IMR-90 (cell line): ENCODE results near the gene PLCB4.

Source experiments
- CEBPB ChIP-seq: IDR thresholded peaks from 2 replicates; pipeline ENCODE4 v1.6.1; 2012; ENCODE audit warnings: low read depth, low read length, improper control_type of control experiment
- MAZ ChIP-seq: IDR thresholded peaks from 2 replicates; pipeline ENCODE4 v1.6.1; 2012; ENCODE audit warnings: low read depth, mild to moderate bottlenecking, low read length, improper control_type of control experiment, moderate library complexity, borderline replicate concordance
- MXI1 ChIP-seq: IDR thresholded peaks from 2 replicates; pipeline ENCODE4 v1.6.1; 2012; ENCODE audit warnings: low read depth, mild to moderate bottlenecking, low read length, moderate library complexity, borderline replicate concordance
- RAD21 ChIP-seq: IDR thresholded peaks from 2 replicates; pipeline ENCODE4 v1.6.1; 2012; ENCODE audit warnings: low read length, improper control_type of control experiment
- RCOR1 ChIP-seq: IDR thresholded peaks from 2 replicates; pipeline ENCODE4 v1.6.1; 2012; ENCODE audit warnings: mild to moderate bottlenecking, low read length, improper control_type of control experiment; ENCODE audit not compliant: insufficient replicate concordance
- TF ChIP-seq, protein P1 (sequence below): conservative IDR thresholded peaks from 2 replicates; pipeline ENCODE4 v1.5.1; 2012; ENCODE audit warnings: mild to moderate bottlenecking, low read depth, low read length, improper control_type of control experiment
- TF ChIP-seq, protein P2 (sequence below): fragments of 150-350 bp; IDR thresholded peaks from 2 replicates; pipeline ENCODE4 v1.6.1; 2017; ENCODE audit warnings: mild to moderate bottlenecking, antibody characterized with exemption, low read length, low read depth

DNA sequence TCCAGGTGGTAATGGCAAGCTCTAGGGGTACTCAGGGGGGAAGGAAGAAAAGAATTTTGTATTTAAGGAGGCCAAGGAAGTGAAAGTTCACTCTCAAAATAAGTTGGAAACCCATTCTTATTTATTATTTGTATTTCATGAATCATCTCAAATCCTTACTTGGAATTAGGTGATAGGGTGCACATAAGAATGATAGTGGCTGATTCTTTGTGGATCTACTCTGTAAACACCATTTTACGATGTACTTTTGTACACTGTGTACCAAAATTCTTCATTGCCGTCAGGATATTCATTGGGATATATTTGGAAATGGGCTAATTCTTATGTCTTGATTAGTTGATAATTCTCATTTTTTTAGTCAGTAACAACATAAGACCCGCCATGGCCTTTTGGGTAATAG is 266.0 kb downstream of the PLCB4 start:
- no peak for TF ChIP-seq RAD21
- TF ChIP-seq, protein P1, sequence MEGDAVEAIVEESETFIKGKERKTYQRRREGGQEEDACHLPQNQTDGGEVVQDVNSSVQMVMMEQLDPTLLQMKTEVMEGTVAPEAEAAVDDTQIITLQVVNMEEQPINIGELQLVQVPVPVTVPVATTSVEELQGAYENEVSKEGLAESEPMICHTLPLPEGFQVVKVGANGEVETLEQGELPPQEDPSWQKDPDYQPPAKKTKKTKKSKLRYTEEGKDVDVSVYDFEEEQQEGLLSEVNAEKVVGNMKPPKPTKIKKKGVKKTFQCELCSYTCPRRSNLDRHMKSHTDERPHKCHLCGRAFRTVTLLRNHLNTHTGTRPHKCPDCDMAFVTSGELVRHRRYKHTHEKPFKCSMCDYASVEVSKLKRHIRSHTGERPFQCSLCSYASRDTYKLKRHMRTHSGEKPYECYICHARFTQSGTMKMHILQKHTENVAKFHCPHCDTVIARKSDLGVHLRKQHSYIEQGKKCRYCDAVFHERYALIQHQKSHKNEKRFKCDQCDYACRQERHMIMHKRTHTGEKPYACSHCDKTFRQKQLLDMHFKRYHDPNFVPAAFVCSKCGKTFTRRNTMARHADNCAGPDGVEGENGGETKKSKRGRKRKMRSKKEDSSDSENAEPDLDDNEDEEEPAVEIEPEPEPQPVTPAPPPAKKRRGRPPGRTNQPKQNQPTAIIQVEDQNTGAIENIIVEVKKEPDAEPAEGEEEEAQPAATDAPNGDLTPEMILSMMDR: no peak
- TF ChIP-seq RCOR1: no peak
- TF ChIP-seq MAZ: no peak
- TF ChIP-seq CEBPB: no peak
- no peak for TF ChIP-seq MXI1
- TF ChIP-seq, protein P2, sequence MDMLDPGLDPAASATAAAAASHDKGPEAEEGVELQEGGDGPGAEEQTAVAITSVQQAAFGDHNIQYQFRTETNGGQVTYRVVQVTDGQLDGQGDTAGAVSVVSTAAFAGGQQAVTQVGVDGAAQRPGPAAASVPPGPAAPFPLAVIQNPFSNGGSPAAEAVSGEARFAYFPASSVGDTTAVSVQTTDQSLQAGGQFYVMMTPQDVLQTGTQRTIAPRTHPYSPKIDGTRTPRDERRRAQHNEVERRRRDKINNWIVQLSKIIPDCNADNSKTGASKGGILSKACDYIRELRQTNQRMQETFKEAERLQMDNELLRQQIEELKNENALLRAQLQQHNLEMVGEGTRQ: no peak
